GM18858 (cell line): Measurements from ENCODE around the gene DAGLB.

Experiments used
- ATAC-seq: cut with Tn5 transposase; IDR thresholded peaks from one replicate; pipeline ENCODE4 v1.9.1; 2021; ENCODE audit not compliant: unreplicated experiment

DAGLB gene, protein sequence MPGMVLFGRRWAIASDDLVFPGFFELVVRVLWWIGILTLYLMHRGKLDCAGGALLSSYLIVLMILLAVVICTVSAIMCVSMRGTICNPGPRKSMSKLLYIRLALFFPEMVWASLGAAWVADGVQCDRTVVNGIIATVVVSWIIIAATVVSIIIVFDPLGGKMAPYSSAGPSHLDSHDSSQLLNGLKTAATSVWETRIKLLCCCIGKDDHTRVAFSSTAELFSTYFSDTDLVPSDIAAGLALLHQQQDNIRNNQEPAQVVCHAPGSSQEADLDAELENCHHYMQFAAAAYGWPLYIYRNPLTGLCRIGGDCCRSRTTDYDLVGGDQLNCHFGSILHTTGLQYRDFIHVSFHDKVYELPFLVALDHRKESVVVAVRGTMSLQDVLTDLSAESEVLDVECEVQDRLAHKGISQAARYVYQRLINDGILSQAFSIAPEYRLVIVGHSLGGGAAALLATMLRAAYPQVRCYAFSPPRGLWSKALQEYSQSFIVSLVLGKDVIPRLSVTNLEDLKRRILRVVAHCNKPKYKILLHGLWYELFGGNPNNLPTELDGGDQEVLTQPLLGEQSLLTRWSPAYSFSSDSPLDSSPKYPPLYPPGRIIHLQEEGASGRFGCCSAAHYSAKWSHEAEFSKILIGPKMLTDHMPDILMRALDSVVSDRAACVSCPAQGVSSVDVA

DNA sequence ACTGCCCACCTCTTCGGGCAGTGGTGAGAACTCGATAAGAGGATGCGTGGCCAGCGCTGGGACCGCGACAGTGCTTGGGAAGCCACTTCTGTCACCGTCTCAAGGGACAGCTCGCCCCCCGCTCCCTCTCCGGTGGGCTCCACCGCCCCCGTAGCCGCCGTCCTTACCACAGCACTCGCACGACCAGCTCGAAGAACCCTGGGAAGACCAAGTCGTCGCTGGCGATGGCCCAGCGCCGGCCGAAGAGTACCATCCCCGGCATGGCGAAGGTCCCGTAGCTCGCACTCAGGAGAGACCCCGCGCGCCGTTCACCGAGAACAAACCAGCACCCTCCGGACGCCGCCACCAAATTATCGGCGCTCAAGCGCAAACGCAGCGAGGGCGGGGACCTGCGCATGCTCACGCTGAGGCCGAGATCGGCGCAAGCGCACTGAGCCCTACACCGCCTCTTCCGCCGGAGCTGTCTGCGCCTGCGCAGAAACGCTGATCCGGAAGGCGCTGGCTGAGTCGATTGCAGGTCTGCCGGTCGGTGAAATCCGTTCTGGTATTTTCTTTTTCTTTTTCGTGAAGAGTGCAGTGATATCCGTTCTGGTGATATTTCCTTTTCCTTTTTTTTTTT is at the start of gene DAGLB:
Gene DAGLB (minus strand): TSS at position 374 of the 619 bp plus-strand sequence. CDS start 112 bp downstream, at position 262.
- ATAC-seq = peak; percentile 63

DNA sequence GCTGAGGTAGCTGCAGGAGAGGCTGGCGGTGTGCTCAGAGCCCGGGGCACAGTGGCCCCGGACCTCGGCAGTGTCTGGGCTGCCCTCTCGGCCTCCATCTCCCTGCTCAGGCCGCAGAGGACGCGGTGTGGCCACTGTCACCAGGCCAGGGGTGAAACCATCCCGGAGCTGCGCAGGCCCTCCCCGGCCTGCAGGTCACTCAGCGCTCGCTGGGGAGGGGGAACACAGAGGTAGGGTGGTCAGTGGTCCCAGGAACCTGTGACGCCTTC is 49.8 kb upstream of the DAGLB start:
- no peak for ATAC-seq

DNA sequence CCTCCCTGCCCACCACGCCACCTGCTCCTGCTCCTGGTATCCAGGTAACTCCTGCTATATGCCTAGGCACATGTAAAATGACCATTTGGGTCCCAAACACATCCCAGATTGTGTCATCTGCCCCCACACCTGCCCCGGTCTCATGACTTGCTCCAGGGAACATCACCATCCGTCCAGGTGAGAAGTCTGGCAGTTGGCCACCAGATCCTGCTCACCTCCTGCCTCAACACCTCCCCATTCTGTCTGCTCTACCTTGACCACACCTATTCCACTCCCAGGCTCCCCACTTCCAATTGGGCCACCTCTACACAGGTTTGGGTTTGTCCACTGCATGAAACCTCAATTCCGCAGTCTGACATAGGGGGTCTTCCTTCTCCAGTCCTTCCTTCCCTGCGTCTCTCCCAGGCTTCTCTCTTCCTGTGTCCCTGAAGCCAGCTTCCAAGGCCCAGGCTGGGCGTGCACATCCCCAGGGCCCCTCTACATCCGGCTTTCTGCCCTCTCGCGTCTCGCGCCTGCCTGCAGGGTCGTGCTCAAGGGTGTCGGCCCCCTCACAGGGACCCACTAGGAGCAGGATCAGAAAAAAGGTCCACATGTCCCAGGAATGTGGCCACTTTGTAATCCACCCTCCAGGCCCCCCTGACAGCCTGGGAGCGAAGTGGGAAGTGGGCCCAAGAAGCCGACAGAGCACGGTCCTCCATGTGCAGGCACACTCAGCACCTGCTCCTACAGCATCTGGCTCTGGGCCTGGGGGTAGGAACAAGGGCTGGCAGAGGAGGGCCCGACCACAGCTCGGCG is 49.3 kb upstream of the DAGLB start:
- no peak for ATAC-seq

DNA sequence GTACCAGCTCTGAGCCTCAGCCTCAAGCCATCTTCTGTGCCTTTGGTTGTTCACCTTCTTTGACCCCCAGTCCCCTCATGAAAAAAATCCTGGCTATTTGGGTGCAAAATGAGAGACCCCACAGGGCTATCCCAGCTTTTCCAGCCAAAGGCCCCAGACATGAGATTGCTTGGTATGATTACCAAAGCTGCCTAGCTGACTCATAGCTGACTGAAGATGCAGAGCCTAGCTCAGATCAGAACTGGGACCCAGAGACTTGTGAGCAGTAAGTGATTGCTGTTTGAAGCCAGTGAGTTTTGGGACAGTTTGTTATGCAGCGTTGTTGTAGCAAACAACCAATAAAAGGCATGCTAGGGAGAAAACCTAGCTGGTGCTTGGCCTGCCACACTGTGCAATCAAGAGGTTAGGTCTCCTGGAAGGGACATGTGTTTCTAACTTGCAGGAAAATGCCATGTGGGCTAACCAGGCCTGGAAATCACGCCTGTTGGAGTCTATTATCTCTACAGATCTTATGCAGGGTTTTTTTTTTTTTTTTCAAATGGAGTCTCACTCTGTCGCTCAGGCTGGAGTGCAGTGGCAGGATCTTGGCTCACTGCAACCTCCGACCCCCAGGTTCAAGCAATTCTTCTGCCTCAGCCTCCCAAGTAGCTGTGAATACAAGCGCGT is 48.0 kb upstream of the DAGLB start:
- ATAC-seq = no peak

- no peak for ATAC-seq
Measured at GRCh38 chr7:6494365-6494764, 46.6 kb upstream of the DAGLB start.

DNA sequence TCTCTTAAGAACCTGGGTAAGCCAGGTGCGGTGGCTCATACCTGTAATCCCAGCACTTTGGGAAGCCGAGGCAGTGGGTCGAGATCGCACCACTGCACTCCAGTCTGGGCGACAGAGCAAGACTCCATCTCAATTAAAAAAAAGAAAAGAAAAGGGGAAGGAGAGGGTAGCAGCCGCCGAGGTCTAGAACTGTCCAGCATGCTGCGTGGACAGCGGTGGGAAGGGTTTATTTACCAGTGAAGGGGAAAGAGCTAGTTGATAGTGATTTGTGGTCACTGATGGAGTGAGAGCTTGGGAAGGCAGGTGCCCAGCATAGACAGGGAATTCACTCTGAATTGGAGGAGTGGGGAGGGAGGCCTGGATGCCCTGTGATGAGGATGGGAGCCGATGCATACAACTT is 43.4 kb upstream of the DAGLB start:
- ATAC-seq = no peak

DNA sequence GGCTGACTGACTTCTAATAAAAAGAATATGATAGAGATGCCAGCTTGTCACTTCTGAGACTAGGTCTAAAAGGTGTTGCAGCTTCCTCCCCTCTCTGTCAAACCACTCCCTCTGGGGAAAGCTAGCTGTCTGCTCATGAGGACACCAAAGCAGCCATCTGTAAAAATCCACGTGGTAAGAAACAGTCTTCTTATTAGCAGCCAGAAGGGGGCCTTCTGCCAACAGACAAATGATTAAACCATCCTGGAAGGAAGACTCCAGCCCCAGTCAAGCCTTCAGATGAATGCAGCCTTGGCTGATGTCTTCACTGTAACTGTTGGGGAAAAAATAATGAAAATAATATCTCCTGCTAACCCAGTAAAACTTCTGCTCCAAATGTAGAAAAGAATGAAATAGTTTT is 41.9 kb upstream of the DAGLB start:
- no peak for ATAC-seq

DNA sequence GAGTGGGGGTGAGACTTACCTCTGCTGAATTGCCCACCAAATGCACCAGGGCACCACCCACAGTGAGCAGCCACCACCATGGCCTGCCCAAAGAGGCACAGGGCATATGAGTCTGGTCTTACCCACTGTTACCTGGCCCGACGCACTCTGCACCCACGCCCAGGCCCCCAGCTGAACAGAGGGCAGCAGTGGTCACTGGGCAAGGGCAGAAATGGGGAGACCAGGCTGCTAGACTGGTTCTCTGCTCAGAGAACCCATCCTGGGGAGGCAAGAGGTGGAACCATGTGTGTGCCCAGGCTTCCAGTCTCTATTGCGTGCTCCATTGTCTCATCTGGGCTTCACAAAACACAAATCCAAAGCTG is 39.4 kb upstream of the DAGLB start:
- ATAC-seq = no peak

GRCh38 chr7:6486438-6487183 is 38.9 kb upstream of the DAGLB start:
- ATAC-seq = no peak

DNA sequence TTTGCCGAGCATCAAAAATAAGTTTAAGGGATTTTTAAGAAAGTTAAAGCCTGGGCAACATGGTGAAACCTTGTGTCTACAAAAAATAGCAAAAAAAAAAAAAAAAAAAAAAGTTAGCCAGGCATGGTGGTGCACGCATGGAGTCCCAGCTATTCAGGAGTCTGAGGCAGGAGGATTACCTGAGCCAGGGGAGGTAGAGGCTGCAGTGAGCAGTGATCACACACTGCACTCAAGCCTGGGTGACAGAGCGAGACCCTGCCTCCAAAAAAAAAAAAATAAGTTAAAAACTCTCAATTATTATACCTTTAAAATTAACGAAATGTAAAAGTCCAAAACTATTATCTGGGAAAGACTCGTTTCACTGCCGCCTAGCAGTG is 35.0 kb upstream of the DAGLB start:
- no peak for ATAC-seq

- ATAC-seq = no peak
Measured at GRCh38 chr7:6482307-6482706, 34.6 kb upstream of the DAGLB start.

- no peak for ATAC-seq
Measured at GRCh38 chr7:6481445-6481844, 33.7 kb upstream of the DAGLB start.

DNA sequence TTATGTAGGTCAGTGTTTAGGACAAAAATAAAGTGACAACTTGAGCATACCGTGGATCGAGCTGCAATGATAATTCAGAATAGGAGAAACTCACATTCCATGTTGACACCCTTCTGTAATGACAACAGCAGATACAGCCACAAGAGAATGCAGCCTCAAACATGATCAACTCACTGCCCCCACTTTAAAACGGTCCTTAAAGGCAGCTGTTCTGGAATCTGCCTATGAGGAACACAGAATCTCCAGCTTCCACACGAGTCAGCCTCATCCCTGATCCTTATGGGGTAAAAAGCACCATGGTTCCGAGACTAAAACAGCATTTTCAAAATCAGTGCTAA is 32.5 kb upstream of the DAGLB start:
- no peak for ATAC-seq

DNA sequence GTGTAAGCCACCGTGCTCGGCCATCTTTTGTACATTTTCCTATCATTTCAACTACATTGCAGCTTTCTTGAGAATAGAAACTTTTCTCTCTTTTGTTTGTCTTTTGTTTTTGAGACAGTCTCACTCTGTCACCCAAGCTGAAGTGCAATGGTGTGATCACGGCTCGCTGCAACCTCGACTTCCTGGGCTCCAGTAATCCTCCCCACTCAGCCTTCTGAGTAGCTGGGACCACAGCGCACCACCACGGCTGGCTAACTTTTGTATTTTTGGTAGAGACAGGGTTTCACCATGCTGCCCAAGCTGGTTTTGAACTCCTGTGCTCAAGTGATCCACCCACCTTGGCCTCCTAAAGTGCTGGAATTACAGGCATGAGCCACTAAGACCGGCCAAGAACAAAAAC is 31.3 kb upstream of the DAGLB start:
- no peak for ATAC-seq

DNA sequence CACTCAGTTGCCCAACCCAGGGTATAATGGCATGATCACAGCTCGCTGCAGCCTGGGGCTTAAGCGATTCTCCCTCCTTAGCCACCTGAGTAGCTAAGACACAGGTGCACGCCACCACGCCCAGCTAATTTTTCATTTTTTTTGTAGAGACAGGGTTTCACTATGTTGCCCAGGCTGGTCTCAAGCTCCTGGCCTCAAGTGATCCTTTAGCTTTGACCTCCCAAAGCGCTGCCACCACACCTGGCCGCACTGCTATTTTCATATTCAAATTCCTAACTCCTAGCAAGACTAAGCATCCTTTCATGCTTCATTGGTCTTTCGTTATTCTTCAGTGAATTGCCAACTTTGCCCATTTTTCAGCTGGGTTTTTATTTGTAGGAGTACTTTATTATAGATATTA is 30.4 kb upstream of the DAGLB start:
- no peak for ATAC-seq

DNA sequence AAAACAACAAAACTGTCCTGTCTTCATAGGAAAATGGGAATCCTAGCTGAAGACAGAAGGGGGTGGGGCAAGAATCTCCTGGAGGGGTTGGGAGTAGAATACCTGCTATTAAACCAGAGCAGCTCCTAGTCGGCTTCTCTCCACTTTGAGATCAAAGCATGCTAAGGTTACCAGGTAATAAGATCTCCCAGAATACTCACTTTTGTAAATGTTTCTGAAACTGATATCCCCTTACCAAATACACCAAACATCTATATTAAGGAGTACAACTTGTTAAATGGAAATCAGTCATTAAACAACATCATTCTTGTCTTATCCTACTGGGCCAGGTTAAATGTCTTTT is 29.5 kb upstream of the DAGLB start:
- ATAC-seq = no peak

- no peak for ATAC-seq
Measured at GRCh38 chr7:6476596-6477317, 29.0 kb upstream of the DAGLB start.

GRCh38 chr7:6475433-6476186 is 27.9 kb upstream of the DAGLB start:
- no peak for ATAC-seq

DNA sequence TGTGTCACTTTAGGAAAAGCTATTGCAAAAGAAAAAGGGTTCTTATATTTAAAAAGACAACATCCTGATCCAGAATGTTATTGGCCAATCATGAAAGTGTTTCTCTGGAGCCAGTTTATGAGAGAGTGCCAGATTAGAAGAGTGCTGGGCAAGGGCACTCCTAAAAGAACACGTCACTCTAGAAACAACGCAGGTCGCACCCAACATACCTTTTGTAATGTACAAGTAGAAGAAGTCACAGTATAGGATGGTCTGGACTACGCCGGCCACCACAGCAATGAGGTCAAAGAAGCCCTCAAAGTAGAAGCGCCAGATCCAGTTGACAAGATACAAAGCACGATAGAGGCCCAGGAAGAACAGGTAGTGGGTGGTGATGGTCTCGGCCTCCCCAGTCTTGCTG is 18.1 kb upstream of the DAGLB start:
- no peak for ATAC-seq
